NB4 (cell line): ENCODE measurements around the gene BCL2.

Experiments used
- CTCF ChIP-seq: IDR thresholded peaks from one replicate; pipeline ENCODE4 v1.5.1; 2012; ENCODE audit warnings: low read depth, low read length
- POLR2A ChIP-seq: IDR thresholded peaks from 2 replicates; pipeline ENCODE4 v1.6.1; 2011; ENCODE audit warnings: mild to moderate bottlenecking; ENCODE audit not compliant: insufficient read length; ENCODE audit errors: extremely low read depth

GRCh38 chr18:63320975-63321265 is 1.4 kb upstream of the BCL2 start:
- TF ChIP-seq CTCF (no peak), POLR2A (no peak)
